Tibial artery (tissue), 4 donors: ENCODE data around the gene FBN1.

ENCODE experiments used
- DNase-seq, 2 donors: peaks; one replicate each; pipeline ENCODE4 v3.0.0-alpha.2; 2019
- H3K27ac ChIP-seq, 2 donors: fragments of 200-600 bp; sonication (generic) in 1 of 2; 1 replicate in 1 of 2; 2 replicates in 1 of 2; pipeline ENCODE4 v1.5.1; 2018 to 2019; ENCODE audit warnings: mild to moderate bottlenecking in 1 of 2
- H3K27me3 ChIP-seq, 2 donors: fragments of 200-600 bp; sonication (generic) in 1 of 2; one replicate each; pipeline versions ENCODE4 v1.5.1 to v1.6.0; 2016 to 2019
- H3K36me3 ChIP-seq, 3 donors: fragments of 200-600 bp; sonication (generic) in 2 of 3; one replicate each; pipeline ENCODE4 v1.5.1; 2016 to 2019; ENCODE audit warnings: mild to moderate bottlenecking in 2 of 3
- H3K4me1 ChIP-seq, 4 donors: fragments of 200-600 bp; sonication (generic) in 2 of 4; 1 replicate in 3 of 4; 2 replicates in 1 of 4; pipeline ENCODE4 v1.5.1; 2016 to 2019
- H3K4me3 ChIP-seq, 2 donors: fragments of 200-600 bp; sonication (generic) in 1 of 2; 1 replicate in 1 of 2; 2 replicates in 1 of 2; pipeline ENCODE4 v1.5.1; 2018 to 2019; ENCODE audit warnings: mild to moderate bottlenecking in 2 of 2
- H3K9me3 ChIP-seq, 3 donors: fragments of 200-600 bp; sonication (generic) in 1 of 3; one replicate each; pipeline ENCODE4 v1.5.1; 2016 to 2019
- intact Hi-C: fragments of 100-400 bp; cut with DNase I; formaldehyde crosslinking; loops from one replicate; pipeline ENCODE4 v1.15.0; 2023; ENCODE audit warnings: low total_unique reads
- TF ChIP-seq, protein P1 (sequence below), 2 experiments: fragments of 200-600 bp in 1 of 2; fragments of 450-650 bp in 1 of 2; IDR thresholded peaks; one replicate each; pipeline ENCODE4 v1.5.1; 2017 to 2019; ENCODE audit warnings: antibody characterized with exemption in 2 of 2, mild to moderate bottlenecking in 1 of 2, moderate library complexity in 1 of 2

The FBN1 gene

GRCh38 chr15:48614051-48614450, 31.5 kb downstream of the FBN1 start:
- Histone ChIP-seq H3K4me1 (peaks cover 0 to 51% (median 0%) of the 10 kb centered on the region in 4 donors), H3K9me3 (no peaks in the 10 kb centered on the region), H3K4me3 (no peak overlapping the region), H3K27me3 (no peaks in the 10 kb centered on the region), H3K36me3 (peaks cover 20 to 31% (median 27%) of the 10 kb centered on the region in 3 donors), H3K27ac (no peak overlapping the region)
- intact Hi-C loops, result no loop called here
- DNase-seq, result no peak
- TF ChIP-seq, protein P1, sequence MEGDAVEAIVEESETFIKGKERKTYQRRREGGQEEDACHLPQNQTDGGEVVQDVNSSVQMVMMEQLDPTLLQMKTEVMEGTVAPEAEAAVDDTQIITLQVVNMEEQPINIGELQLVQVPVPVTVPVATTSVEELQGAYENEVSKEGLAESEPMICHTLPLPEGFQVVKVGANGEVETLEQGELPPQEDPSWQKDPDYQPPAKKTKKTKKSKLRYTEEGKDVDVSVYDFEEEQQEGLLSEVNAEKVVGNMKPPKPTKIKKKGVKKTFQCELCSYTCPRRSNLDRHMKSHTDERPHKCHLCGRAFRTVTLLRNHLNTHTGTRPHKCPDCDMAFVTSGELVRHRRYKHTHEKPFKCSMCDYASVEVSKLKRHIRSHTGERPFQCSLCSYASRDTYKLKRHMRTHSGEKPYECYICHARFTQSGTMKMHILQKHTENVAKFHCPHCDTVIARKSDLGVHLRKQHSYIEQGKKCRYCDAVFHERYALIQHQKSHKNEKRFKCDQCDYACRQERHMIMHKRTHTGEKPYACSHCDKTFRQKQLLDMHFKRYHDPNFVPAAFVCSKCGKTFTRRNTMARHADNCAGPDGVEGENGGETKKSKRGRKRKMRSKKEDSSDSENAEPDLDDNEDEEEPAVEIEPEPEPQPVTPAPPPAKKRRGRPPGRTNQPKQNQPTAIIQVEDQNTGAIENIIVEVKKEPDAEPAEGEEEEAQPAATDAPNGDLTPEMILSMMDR (IDR thresholded peaks at IDR 0.05), result no peak

DNA sequence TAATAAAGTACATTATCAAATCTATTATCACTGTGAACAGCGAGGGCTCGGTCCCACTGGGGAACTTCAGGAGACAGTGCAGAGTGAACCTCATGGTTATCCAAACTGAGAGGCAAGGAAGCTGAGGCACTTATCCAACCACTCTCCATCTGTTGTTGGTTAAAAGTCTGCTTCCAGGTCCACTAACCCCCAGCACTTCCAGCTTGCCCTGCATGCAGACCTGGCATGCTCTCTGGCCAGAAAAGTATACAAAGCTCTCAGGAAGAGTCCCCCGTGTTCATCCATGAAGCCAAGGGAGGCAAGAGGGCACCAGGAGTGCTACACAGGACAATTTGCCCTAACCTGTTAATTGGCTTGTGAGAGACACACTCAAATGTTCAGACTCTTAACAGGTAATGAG, 36.0 kb downstream of the FBN1 start:
- H3K27me3 ChIP-seq, result no peaks in the 10 kb centered on the region
- no peak overlapping the region for H3K4me3 ChIP-seq
- intact Hi-C loops, result no loop called here
- H3K27ac ChIP-seq, result no peak overlapping the region
- no peak for DNase-seq
- TF ChIP-seq, protein P1 (IDR thresholded peaks at IDR 0.05), result no peak
- no peaks in the 10 kb centered on the region for H3K9me3 ChIP-seq
- peaks cover 25 to 51% (median 47%) of the 10 kb centered on the region in 3 donors for H3K36me3 ChIP-seq
- peaks cover 0 to 15% (median 0%) of the 10 kb centered on the region in 4 donors for H3K4me1 ChIP-seq

DNA sequence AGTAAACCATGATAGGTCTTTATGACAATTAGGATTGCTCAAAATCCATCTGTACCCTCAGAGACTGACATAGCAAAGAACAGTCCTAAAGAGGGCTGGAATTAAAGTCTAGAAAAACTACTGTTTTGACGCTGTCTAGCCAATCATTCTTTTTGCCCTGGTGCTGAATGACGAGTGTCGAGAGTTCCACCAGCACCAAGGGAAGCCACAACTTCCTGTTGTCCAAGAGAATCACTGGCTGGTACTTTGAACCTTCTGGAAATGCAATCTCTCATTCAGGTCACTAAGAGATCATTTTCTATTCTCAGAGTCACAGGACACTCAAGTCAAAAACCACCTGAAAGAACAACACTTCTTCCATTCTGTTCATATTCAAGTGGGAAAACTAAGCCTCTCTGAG, 37.7 kb downstream of the FBN1 start:
- H3K4me1 ChIP-seq, result peaks cover 0 to 22% (median 6%) of the 10 kb centered on the region in 4 donors
- intact Hi-C loops, result no loop called here
- peaks cover 25 to 51% (median 47%) of the 10 kb centered on the region in 3 donors for H3K36me3 ChIP-seq
- H3K27ac ChIP-seq, result no peak overlapping the region
- TF ChIP-seq, protein P1 (IDR thresholded peaks at IDR 0.05), result no peak
- H3K9me3 ChIP-seq, result no peaks in the 10 kb centered on the region
- H3K4me3 ChIP-seq, result no peak overlapping the region
- DNase-seq, result no peak
- no peaks in the 10 kb centered on the region for H3K27me3 ChIP-seq

DNA sequence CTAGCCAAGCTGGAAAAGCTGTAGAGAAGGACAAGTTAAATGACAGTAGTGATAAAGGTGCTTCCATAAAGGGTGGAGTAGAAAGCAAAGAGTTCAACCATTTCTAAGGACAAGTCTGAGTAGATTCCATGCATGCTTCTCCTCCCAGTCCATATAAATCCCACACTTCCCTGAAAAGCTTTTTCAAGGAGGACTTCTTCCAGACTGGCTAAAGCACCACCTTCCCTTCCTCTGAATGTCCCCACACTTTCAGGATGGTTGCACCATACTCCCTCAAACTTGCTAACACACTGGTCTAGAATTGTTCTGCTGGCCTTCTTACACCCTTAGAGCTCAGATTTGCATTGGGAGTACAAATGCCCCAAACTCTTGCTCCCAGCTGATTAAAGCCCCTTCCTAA, 40.9 kb downstream of the FBN1 start:
- intact Hi-C loops, result no loop called here
- no peak for DNase-seq
- H3K4me1 ChIP-seq, result peaks cover 0 to 43% (median 6%) of the 10 kb centered on the region in 4 donors
- peak overlapping the region in 1 of 2 donors; percentile 43 for H3K27ac ChIP-seq
- no peak overlapping the region for H3K4me3 ChIP-seq
- H3K27me3 ChIP-seq, result no peaks in the 10 kb centered on the region
- TF ChIP-seq, protein P1 (IDR thresholded peaks at IDR 0.05), result no peak
- H3K9me3 ChIP-seq, result no peaks in the 10 kb centered on the region
- peaks cover 9 to 26% (median 25%) of the 10 kb centered on the region in 3 donors for H3K36me3 ChIP-seq

DNA sequence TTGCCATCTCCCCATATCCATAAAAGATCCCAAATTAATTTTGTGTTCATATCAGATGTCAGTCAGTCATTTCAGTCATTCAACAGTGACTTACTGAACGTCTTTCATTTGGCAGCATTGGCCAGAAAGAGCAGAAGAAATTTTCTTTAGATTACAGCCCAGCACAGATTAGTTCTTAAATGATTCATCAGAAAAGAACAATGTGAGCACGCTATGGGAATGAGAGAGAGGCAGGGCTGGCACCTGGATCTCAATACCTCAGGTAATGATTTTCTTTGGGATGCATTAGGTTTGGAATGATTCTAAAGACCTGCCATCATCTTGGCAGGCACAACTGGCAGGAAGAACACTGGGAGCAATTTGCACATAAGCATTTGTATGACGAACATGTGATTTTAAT, 41.6 kb downstream of the FBN1 start:
- no peak overlapping the region for H3K4me3 ChIP-seq
- peaks cover 6 to 20% (median 18%) of the 10 kb centered on the region in 3 donors for H3K36me3 ChIP-seq
- H3K27ac ChIP-seq, result peak overlapping the region; percentile 2 to 43
- no peaks in the 10 kb centered on the region for H3K27me3 ChIP-seq
- TF ChIP-seq, protein P1 (IDR thresholded peaks at IDR 0.05), result no peak
- peaks cover 0 to 43% (median 6%) of the 10 kb centered on the region in 4 donors for H3K4me1 ChIP-seq
- H3K9me3 ChIP-seq, result no peaks in the 10 kb centered on the region
- no peak for DNase-seq
- intact Hi-C loops, result no loop called here

- Histone ChIP-seq H3K4me1 (peaks cover 0 to 43% (median 6%) of the 10 kb centered on the region in 4 donors), H3K9me3 (no peaks in the 10 kb centered on the region), H3K27me3 (no peaks in the 10 kb centered on the region), H3K27ac (peak overlapping the region; percentile 43 to 48), H3K4me3 (no peak overlapping the region), H3K36me3 (peaks cover 9 to 18% (median 14%) of the 10 kb centered on the region in 3 donors)
- DNase-seq, result no peak
- intact Hi-C loops, result no loop called here
- TF ChIP-seq, protein P1 (IDR thresholded peaks at IDR 0.05), result no peak
Measured at GRCh38 chr15:48603123-48603500, 42.4 kb downstream of the FBN1 start.
